ENCODE measurements around the gene LRRC4B.

LRRC4B gene

GRCh38 chr19:50567052-50567841 is 988 bp downstream of the LRRC4B start (continued):
- TF ChIP-seq ZNF302 (tag by site-specific recombination; IDR thresholded peaks at IDR 0.05; ENCODE audit: low read depth), result no peak

GRCh38 chr19:50565984-50566903 is 2.0 kb downstream of the LRRC4B start:
- CTCF ChIA-PET, result interaction anchor here (0.6 to 1.0 kb wide), 4 partner anchors 10 to 926 kb away, joined by 3 to 7 read pairs (median 4); partner anchors contain the start of gene RRAS
- no peak overlapping the region for H3K4me3 ChIP-seq (ENCODE audit: low read depth, low read length)
- POLR2A ChIA-PET, result interaction anchor here (0.5 to 1.3 kb wide), 2 partner anchors 9 to 72 kb away, joined by 3 to 5 read pairs; no protein-coding TSS in a partner anchor
- H3K27ac ChIP-seq (ENCODE audit: extremely low read depth, low read depth, low read length), result no peak overlapping the region
- H3K36me3 ChIP-seq (ENCODE audit: control insufficient read depth in 2 of 2, insufficient read depth in 1 of 2, low read length in 2 of 2), result no peaks in the 10 kb centered on the region
- no peaks in the 10 kb centered on the region for H3K4me1 ChIP-seq (ENCODE audit: control insufficient read depth, insufficient read depth, low read length)
- peak; percentile 39 for TF ChIP-seq SP2 (tag by site-specific recombination; IDR thresholded peaks at IDR 0.05)
- TF ChIP-seq EGR2 (tag by site-specific recombination; IDR thresholded peaks at IDR 0.05; ENCODE audit: low read depth), result peak; percentile 29; the same call in 1 of the 2 replicates
- TF ChIP-seq ZBTB10 (tag by site-specific recombination; IDR thresholded peaks at IDR 0.05), result peak; percentile 51; the same call in 1 of the 2 replicates
- 0 out of 2 replicates have a peak, but pooled peaks have one; percentile 14 for TF ChIP-seq ZFHX2 (tag by site-specific recombination; conservative IDR thresholded peaks at IDR 0.05)
- TF ChIP-seq ZNF513 (tag by site-specific recombination; IDR thresholded peaks at IDR 0.05), result peak; percentile 42
- TF ChIP-seq ZNF639 (tag by site-specific recombination; IDR thresholded peaks at IDR 0.05), result no peak
- H3K9me3 ChIP-seq (ENCODE audit: control insufficient read depth, insufficient read depth, low read depth, low read length), result no peaks in the 10 kb centered on the region

- no peak overlapping the region for H3K4me3 ChIP-seq (ENCODE audit: low read depth, low read length)
- H3K36me3 ChIP-seq (ENCODE audit: control insufficient read depth in 2 of 2, insufficient read depth in 1 of 2, low read length in 2 of 2), result no peaks in the 10 kb centered on the region
- no peak overlapping the region for H3K27ac ChIP-seq (ENCODE audit: extremely low read depth, low read depth, low read length)
- POLR2A ChIA-PET, result no interaction called here
- H3K9me3 ChIP-seq (ENCODE audit: control insufficient read depth, insufficient read depth, low read depth, low read length), result no peaks in the 10 kb centered on the region
- H3K4me1 ChIP-seq (ENCODE audit: control insufficient read depth, insufficient read depth, low read length), result no peaks in the 10 kb centered on the region
- TF ChIP-seq YY2 (tag by site-specific recombination; IDR thresholded peaks at IDR 0.05), result no peak
- peak; percentile 69 for TF ChIP-seq ZNF341 (tag by site-specific recombination; IDR thresholded peaks at IDR 0.05; ENCODE audit: low read depth)
- peak; percentile 55 for TF ChIP-seq PRDM1 (tag by site-specific recombination; IDR thresholded peaks at IDR 0.05)
- CTCF ChIA-PET, result interaction anchor here (0.6 to 12.9 kb wide), 3 partner anchors 9 to 27 kb away, joined by 3 to 210 read pairs (median 4); no protein-coding TSS in a partner anchor
Observed at GRCh38 chr19:50564229-50565105, 3.8 kb downstream of the LRRC4B start.
